Brain pericyte (primary cell): Measurements from ENCODE around the gene CACNA1G.

Experiments used
- DNase-seq: peaks from one replicate; pipeline ENCODE4 v3.0.0-alpha.2; 2012; ENCODE audit warnings: low read depth, low spot score

Gene CACNA1G

GRCh38 chr17:50548831-50549230, 11.7 kb upstream of the CACNA1G start:
- DNase-seq: no peak

- DNase-seq: no peak
Observed at GRCh38 chr17:50549256-50549941, 11.1 kb upstream of the CACNA1G start.

DNA sequence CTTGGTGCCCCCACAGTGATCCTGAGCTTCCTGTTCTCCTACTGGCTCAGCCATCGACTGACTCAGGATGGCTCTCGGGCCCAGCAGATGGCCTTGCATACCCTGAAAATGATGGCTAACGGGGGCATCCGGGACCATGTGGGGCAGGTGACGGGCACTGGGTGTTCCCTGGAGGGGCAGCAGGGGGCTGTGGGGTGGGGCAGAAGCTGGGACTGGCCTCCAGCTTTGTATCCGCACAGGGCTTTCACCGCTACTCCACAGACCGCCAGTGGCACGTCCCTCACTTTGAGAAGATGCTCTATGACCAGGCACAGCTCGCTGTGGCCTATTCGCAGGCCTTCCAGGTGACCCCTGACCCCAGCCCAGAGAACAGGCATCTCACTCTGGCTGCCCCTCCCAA, 10.5 kb upstream of the CACNA1G start:
- no peak for DNase-seq

- DNase-seq: peak; percentile 36
Observed at GRCh38 chr17:50550661-50551432, 9.7 kb upstream of the CACNA1G start.

DNA sequence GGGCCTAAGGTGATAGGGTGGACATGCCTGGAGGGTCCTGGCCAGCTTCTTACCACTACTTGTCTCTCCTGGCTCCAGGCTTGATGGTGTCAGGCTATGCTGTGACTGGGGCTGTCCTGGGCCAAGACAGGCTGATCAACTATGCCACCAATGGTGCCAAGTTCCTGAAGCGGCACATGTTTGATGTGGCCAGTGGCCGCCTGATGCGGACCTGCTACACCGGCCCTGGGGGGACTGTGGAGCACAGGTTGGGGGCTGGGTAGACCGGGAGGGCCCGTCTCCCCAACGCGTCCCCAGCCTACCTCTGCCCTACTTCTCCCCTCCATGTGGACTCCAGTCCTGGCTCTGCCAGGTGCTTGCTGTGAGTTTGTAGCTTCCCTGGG, 9.1 kb upstream of the CACNA1G start:
- no peak for DNase-seq

GRCh38 chr17:50551884-50552283, 8.6 kb upstream of the CACNA1G start:
- DNase-seq: no peak

GRCh38 chr17:50554201-50554600, 6.3 kb upstream of the CACNA1G start:
- no peak for DNase-seq

DNA sequence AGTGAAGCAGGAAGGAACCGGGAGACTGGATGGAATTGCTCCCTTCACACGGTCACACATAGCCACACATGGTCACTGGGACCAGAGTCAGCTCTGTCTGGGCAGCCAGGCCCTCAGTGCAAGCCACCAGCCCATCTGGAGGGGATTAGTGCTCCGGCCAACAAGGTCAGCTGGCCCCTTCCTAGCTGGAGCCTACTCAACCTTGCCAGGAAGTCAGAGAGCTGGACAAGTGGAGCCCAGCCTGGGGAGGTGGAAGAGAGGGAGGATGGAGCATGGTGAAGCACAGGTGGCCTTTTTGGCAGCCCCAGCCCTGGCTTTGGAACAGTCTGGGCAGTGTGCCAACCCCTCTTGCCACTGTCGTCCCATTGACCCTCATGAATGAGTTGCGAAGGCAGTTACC, 3.7 kb upstream of the CACNA1G start:
- no peak for DNase-seq

GRCh38 chr17:50557630-50558029, 2.9 kb upstream of the CACNA1G start:
- DNase-seq: no peak

DNA sequence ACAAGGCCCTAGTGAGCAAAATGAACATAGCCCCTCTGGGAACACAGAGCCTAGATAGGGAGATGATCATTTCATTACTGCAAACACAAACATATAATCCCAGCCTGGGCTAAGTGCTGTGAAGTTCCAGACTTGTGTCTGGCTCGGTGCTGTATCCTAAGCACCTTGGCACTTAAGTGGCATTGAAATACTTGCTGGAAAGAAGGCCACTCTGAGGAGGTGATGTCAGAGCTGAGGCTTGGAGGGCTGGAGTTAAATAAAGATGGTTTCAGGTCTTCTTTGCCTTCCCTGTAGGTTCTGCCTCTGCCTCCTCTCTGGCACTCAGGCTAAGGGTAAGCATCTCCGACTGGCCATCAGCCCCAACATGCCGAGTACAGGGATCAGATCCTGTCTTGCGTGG, 2.4 kb upstream of the CACNA1G start:
- no peak for DNase-seq

- DNase-seq: no peak
Observed at GRCh38 chr17:50558581-50558940, 2.0 kb upstream of the CACNA1G start.

DNA sequence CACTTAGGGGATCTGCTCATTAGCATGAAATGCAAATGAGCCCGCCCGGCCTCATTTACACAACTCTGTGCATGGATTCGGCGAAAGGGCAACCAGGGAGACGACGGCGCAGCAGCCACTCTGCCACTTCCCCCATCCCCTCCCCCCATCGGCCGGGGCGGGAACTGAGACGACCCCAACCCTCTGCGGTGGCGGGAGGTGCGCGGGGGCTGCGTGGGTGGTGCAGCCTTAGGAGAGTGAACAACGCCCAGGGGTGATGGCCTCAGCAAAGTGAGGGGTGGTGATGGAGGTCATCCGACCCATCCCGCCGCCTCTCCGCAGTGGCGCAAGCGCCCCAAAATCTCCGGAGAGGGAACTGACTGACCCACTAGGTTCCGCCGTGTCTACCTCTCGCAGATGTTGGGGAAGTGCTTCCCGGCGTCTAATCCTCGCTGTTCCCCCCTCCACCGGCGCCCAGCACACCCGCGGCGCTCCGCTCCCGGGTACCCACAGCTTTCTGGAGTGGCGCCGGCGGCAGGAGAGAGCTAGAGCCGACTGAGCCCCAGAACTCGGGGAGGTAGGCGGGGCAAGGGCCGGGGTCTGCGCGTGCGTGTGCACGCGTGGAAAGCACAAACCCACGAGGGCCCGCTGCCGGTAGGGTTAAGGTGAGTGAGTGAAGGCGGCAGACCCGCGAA, 1.4 kb upstream of the CACNA1G start:
- no peak for DNase-seq

- no peak for DNase-seq
Observed at GRCh38 chr17:50559674-50560184, 786 bp upstream of the CACNA1G start.

- DNase-seq: no peak
Observed at GRCh38 chr17:50560931-50561745, 623 bp downstream of the CACNA1G start.

DNA sequence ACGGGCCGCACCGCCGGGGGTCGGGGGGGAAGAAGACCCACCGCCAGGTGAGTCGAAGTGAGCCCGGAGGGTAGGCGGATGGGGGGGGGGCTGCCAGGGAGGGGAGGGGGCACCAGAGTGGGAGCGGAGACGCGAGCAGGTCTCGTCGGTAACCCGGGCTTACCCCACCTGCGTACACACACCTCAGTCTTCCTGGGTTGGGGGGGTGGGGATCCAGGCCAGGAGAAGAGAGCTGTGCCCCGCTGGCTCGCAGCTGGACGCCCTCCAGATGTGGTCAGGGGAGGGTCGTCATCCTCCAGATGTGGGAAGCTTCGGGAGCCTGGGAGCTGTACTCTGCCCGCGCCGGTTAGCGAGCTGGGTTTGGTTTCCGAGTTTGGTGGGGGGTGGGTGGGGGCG, 1.2 kb downstream of the CACNA1G start:
- DNase-seq: no peak

DNA sequence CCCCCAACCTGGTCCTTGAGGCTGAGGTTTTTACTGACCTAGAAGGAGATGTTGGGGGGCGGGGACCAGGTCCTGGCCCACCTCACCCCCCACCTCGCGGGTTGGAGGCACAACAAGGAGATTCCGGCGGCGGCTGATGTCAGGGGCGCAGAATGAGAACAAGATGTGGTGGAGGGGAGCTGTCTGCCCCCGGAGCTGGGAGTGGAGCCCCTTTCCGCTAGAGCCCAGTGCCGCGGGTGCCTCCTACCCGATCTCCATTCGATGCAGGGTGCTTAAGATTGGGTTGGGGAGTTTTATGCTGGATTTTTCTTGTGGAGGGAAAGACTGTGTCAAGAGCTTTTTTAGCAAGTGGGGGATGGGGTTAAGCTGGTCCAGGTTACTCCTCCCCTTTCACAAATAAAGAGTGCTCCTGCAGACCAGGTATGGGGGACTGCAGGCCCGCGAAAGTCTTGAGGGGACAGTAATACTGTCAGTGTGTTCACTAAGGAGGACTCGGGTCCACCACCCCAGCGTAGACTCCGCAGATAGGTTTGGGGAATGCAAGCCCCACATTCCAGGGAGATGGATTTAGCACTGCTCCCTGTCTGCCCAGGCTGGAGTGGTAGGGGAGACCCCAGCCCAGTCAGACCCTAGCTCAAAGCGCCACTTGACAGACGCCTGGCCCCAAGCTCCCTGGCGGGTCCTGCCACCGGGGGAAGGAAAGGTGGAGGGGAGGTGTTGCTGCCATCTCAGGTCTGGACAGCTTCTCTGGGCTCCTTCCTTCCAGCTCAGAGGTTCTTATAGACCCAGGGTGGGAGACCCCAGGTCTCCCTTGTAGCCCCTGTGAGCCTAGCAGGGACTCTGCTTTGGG, 2.0 kb downstream of the CACNA1G start:
- DNase-seq: no peak

DNA sequence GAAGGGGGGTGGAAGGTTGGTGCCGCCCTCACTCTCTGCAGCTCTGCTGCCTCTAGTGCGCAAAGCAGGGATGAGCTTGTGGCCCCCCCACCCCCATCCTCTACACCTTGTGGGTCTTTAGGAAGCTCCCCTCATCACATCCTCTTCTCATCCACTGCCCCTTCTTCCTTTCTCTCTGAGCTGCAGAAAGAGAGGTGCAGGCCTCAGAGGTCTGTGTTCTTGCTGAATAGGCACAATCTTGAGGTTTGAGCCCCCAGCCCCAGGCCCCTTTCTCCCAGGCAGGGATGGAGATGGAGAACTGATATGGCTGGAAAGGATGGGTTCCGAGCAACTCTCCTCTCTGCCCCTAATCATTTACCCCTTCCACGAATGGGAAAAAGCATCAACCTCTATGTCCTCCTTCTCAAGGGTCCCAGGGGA, 2.6 kb downstream of the CACNA1G start:
- no peak for DNase-seq

GRCh38 chr17:50564916-50565315, 4.4 kb downstream of the CACNA1G start:
- DNase-seq: no peak

DNA sequence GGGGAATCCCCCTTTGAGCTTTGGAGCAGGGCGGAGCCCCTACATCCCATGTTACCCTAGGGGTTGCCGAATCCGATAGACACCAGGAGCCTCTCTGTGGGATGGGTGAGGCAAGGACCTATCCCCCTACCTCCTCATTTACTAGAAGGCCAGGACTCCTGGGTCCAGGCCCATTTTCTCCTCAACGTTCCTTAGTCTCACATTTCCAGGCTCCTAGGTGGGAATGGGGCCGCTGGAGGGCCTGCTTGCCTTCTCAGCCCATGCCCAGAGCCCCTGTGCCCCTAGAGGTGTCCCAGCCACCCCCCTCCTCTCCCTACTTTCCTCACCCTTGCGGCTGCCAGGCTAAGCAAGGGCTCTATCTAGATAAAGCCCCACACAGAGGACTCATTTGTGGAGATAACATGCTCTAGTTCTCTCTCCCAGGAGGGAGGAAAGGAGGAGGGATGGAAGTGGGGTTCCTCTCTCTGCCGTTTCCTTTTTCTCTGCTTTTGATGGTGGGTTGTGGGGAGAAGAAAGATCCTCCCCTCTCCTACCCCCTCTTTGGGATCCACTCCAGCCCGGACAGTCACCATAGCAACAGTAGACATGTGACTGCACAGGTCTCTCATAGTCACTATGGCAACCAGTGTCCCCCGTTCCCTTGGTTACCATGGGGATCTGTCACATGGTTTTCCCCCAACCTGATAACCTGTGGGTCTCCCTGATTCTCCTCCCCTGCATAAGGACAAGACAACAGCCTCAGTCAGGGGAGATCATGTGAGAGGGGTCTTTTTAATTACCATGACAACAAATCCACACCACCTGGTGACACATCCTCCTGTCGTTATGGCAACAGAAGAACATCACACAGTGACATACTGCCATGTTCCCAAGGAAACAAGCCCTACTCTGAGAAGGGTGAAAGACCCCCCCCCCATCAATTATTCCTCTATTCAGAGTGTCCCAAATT, 5.2 kb downstream of the CACNA1G start:
- no peak for DNase-seq

DNA sequence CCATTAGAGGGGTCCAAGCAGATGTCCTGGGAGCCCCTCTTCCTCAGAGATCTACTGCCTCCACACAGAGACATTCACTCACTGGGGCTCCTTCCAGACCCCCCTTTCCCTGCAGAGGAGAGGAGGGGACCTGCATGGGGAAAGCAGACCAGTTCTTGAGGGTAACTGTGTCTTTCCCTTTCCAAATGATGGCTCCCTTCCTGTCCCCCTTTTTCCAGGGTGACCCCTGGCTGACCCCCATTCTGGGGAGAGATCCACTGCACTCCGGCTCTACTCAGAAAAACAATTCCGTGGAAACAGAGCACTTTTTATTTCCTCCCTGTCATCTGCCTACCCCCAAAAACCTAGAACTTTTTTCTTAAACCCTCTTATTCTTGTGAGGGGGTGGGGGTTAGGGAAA, 6.4 kb downstream of the CACNA1G start:
- DNase-seq: no peak
